Gastroesophageal sphincter (tissue), 4 donors: ENCODE measurements around the gene FGD1. TPM values are rescaled to one million over a fixed set of nuclear protein-coding genes. Genes with fewer than 3 reads are reported as not detected.

ENCODE experiments used
- ATAC-seq: fragments of 150-250 bp; one replicate; pipeline ENCODE4 v1.9.1; 2016; ENCODE audit warnings: mild to moderate bottlenecking, moderate library complexity
- H3K27ac ChIP-seq, 4 donors: fragments of 200-600 bp; sonication (generic) in 3 of 4; 1 replicate in 3 of 4; 2 replicates in 1 of 4; pipeline ENCODE4 v1.5.1; 2016 to 2019
- H3K27me3 ChIP-seq: fragments of 200-600 bp; sonication (generic); one replicate; pipeline ENCODE4 v1.5.1; 2019
- H3K36me3 ChIP-seq, 2 donors: fragments of 200-600 bp; sonication (generic); one replicate each; pipeline ENCODE4 v1.5.1; 2019; ENCODE audit warnings: control low read depth in 1 of 2
- H3K4me1 ChIP-seq, 3 donors: fragments of 200-600 bp; sonication (generic); 1 replicate in 2 of 3; 2 replicates in 1 of 3; pipeline ENCODE4 v1.5.1; 2016 to 2019; ENCODE audit warnings: control low read depth in 2 of 3
- H3K4me3 ChIP-seq, 2 donors: fragments of 200-600 bp; sonication (generic); one replicate each; pipeline ENCODE4 v1.5.1; 2019; ENCODE audit warnings: mild to moderate bottlenecking in 1 of 2, moderate library complexity in 1 of 2
- H3K9me3 ChIP-seq, 3 donors: fragments of 200-600 bp; sonication (generic); one replicate each; pipeline ENCODE4 v1.5.1; 2017 to 2019; ENCODE audit warnings: control low read depth in 2 of 3
- CTCF ChIP-seq, 4 experiments: fragments of 200-600 bp in 2 of 4; fragments of 450-650 bp in 2 of 4; sonication (generic) in 1 of 4; IDR thresholded peaks; one replicate each; pipeline ENCODE4 v1.5.1; 2017 to 2019; ENCODE audit warnings: antibody characterized with exemption in 4 of 4, mild to moderate bottlenecking in 2 of 4, moderate library complexity in 2 of 4
- EP300 ChIP-seq: sonication (generic); formaldehyde crosslinking; IDR thresholded peaks from one replicate; pipeline ENCODE4 v1.6.1; 2017; ENCODE audit warnings: antibody characterized with exemption, mild to moderate bottlenecking
- POLR2A ChIP-seq, 2 donors: fragments of 450-650 bp; IDR thresholded peaks; one replicate each; pipeline ENCODE4 v1.6.1; 2017; ENCODE audit warnings: antibody characterized with exemption in 2 of 2, mild to moderate bottlenecking in 2 of 2, moderate library complexity in 1 of 2
- POLR2AphosphoS5 ChIP-seq: sonication (generic); formaldehyde crosslinking; IDR thresholded peaks from one replicate; pipeline ENCODE4 v1.6.1; 2017; ENCODE audit warnings: antibody characterized with exemption
- WGBS, 2 donors: methylation state at CpG; one replicate each; pipeline ENCODE4 v1.1.5; 2018; ENCODE audit warnings: low coverage in 1 of 2; 5-methylcytosine and 5-hydroxymethylcytosine counted together
- total RNA-seq, 4 donors: library from RNA; depleted of rRNA; stranded (reverse); fragments of >200 nt; gene quantifications; one replicate each; pipeline ENCODE4 v1.1.0, GENCODE V29; 2016

The FGD1 gene
- total RNA-seq, 4 donors from 2014 or later: 4.2 to 12.0 (median 7.2) TPM

- no peak for ATAC-seq
- H3K9me3 ChIP-seq: no peaks in the 10 kb centered on the region
- no peaks in the 10 kb centered on the region for H3K27me3 ChIP-seq
- no peak overlapping the region for H3K27ac ChIP-seq
- H3K36me3 ChIP-seq: no peaks in the 10 kb centered on the region
- no peaks in the 10 kb centered on the region for H3K4me1 ChIP-seq
- no peak overlapping the region for H3K4me3 ChIP-seq
- TF ChIP-seq CTCF (IDR thresholded peaks at IDR 0.05) (no peak), POLR2AphosphoS5 (no peak), EP300 (no peak), POLR2A (IDR thresholded peaks at IDR 0.05) (no peak)
Observed at GRCh38 chrX:54430519-54430918, 65.5 kb downstream of the FGD1 start.

- no peak overlapping the region for H3K4me3 ChIP-seq
- no peaks in the 10 kb centered on the region for H3K4me1 ChIP-seq
- no peak overlapping the region for H3K27ac ChIP-seq
- 21 to 74% methylated on average over 2 of the region's 2 CpGs for whole genome bisulfite sequencing, 2 donors
- no peak for ATAC-seq
- TF ChIP-seq POLR2AphosphoS5 (no peak), EP300 (no peak), POLR2A (IDR thresholded peaks at IDR 0.05) (no peak)
- H3K27me3 ChIP-seq: no peaks in the 10 kb centered on the region
- no peaks in the 10 kb centered on the region for H3K36me3 ChIP-seq
- H3K9me3 ChIP-seq: no peaks in the 10 kb centered on the region
Observed at GRCh38 chrX:54427837-54428424, 68.1 kb downstream of the FGD1 start.

- Histone ChIP-seq H3K27me3 (no peaks in the 10 kb centered on the region), H3K4me1 (no peaks in the 10 kb centered on the region), H3K27ac (no peak overlapping the region), H3K4me3 (no peak overlapping the region), H3K9me3 (no peaks in the 10 kb centered on the region), H3K36me3 (no peaks in the 10 kb centered on the region)
- WGBS, 2 donors: 48 to 67% methylated on average over 1 to 2 of the region's 14 CpGs
- no peak for ATAC-seq
- no peak for TF ChIP-seq EP300
- no peak for TF ChIP-seq POLR2A (IDR thresholded peaks at IDR 0.05)
- peak in 1 of 4 experiments; percentile 15 for TF ChIP-seq CTCF (IDR thresholded peaks at IDR 0.05)
- no peak for TF ChIP-seq POLR2AphosphoS5
Observed at GRCh38 chrX:54423161-54423888, 72.7 kb downstream of the FGD1 start.

- Histone ChIP-seq H3K27me3 (no peaks in the 10 kb centered on the region), H3K36me3 (no peaks in the 10 kb centered on the region), H3K4me1 (no peaks in the 10 kb centered on the region), H3K27ac (no peak overlapping the region), H3K4me3 (no peak overlapping the region), H3K9me3 (no peaks in the 10 kb centered on the region)
- TF ChIP-seq POLR2A (IDR thresholded peaks at IDR 0.05) (no peak), CTCF (IDR thresholded peaks at IDR 0.05) (no peak), EP300 (no peak), POLR2AphosphoS5 (no peak)
- WGBS, 2 donors: 33% methylated on average over 1 of the region's 3 CpGs; no CpG with 5 or more reads in 1 of the 2 donors
- ATAC-seq: no peak
Observed at GRCh38 chrX:54422168-54422567, 73.9 kb downstream of the FGD1 start.

- H3K36me3 ChIP-seq: no peaks in the 10 kb centered on the region
- ATAC-seq: no peak
Observed at GRCh38 chrX:54419559-54420302, 76.3 kb downstream of the FGD1 start.

More at GRCh38 chrX:54419559-54420302, 76.3 kb downstream of the FGD1 start:
- TF ChIP-seq POLR2AphosphoS5 (no peak), CTCF (IDR thresholded peaks at IDR 0.05) (no peak), POLR2A (IDR thresholded peaks at IDR 0.05) (no peak), EP300 (no peak)
- H3K27ac ChIP-seq: no peak overlapping the region
- no peaks in the 10 kb centered on the region for H3K9me3 ChIP-seq
- no peaks in the 10 kb centered on the region for H3K4me1 ChIP-seq
- 29 to 34% methylated on average over 3 of the region's 3 CpGs for WGBS, 2 donors
- H3K27me3 ChIP-seq: peaks cover 10% of the 10 kb centered on the region
- H3K4me3 ChIP-seq: no peak overlapping the region
